Activated T-cell treated with anti-CD3 and anti-CD28 coated beads, Interleukin-2, amount 50 U/mL, for 1 hour (primary cell): ENCODE results near the gene LRRC19.

Source experiments
- DNase-seq: peaks from one replicate; pipeline ENCODE4 v3.0.0-alpha.2; 2020

Gene LRRC19

GRCh38 chr9:27005491-27005890 is at the start of gene LRRC19:
Gene LRRC19, minus strand, starts transcription at chr9:27005672. Its CDS starts 5,978 bp downstream, at chr9:26999694.
- DNase-seq = no peak

- DNase-seq = no peak
These were observed 49.4 kb upstream of the LRRC19 start for GRCh38 chr9:27054841-27055240.

GRCh38 chr9:27054125-27054524 is 48.7 kb upstream of the LRRC19 start:
- no peak for DNase-seq

GRCh38 chr9:27053369-27054022 is 48.0 kb upstream of the LRRC19 start:
- no peak for DNase-seq

GRCh38 chr9:27047136-27047535 is 41.7 kb upstream of the LRRC19 start:
- no peak for DNase-seq

GRCh38 chr9:27043176-27043575 is 37.7 kb upstream of the LRRC19 start:
- no peak for DNase-seq

GRCh38 chr9:27042476-27042875 is 37.0 kb upstream of the LRRC19 start:
- no peak for DNase-seq

- no peak for DNase-seq
These were observed 36.3 kb upstream of the LRRC19 start for GRCh38 chr9:27041746-27042145.

GRCh38 chr9:27037499-27037898 is 32.0 kb upstream of the LRRC19 start:
- DNase-seq = no peak

- DNase-seq = peak; percentile 21
These were observed 28.4 kb upstream of the LRRC19 start for GRCh38 chr9:27033815-27034403.

- no peak for DNase-seq
These were observed 23.7 kb upstream of the LRRC19 start for GRCh38 chr9:27029186-27029585.

- DNase-seq = no peak
These were observed 17.4 kb upstream of the LRRC19 start for GRCh38 chr9:27022920-27023319.

GRCh38 chr9:27019589-27019988 is 14.1 kb upstream of the LRRC19 start:
- no peak for DNase-seq

- DNase-seq = no peak
These were observed 1.9 kb downstream of the LRRC19 start for GRCh38 chr9:27003426-27004077.

GRCh38 chr9:26995810-26996209 is 9.7 kb downstream of the LRRC19 start:
- no peak for DNase-seq

- no peak for DNase-seq
These were observed 22.1 kb downstream of the LRRC19 start for GRCh38 chr9:26983340-26983739.

GRCh38 chr9:26975728-26976707 is 29.5 kb downstream of the LRRC19 start:
- no peak for DNase-seq

GRCh38 chr9:26974927-26975326 is 30.5 kb downstream of the LRRC19 start:
- no peak for DNase-seq

- DNase-seq = no peak
These were observed 31.5 kb downstream of the LRRC19 start for GRCh38 chr9:26973989-26974388.

GRCh38 chr9:26971721-26972120 is 33.8 kb downstream of the LRRC19 start:
- no peak for DNase-seq

- DNase-seq = no peak
These were observed 48.6 kb downstream of the LRRC19 start for GRCh38 chr9:26956860-26957233.

- DNase-seq = peak; percentile 91
These were observed 49.3 kb downstream of the LRRC19 start, which contains the start of gene IFT74 for GRCh38 chr9:26955921-26956859. Gene IFT74, plus strand, starts transcription at chr9:26956412. Its CDS starts 5,556 bp downstream, at chr9:26961968.
